GM12865 (cell line): ENCODE measurements around the gene TBXA2R.
"Not testable (repeated sequence)": the region's sequence is repeated elsewhere in the genome, so short reads cannot be mapped to it uniquely, and the experiment has no call there.

Source experiments
- DNase-seq: peaks from one replicate; pipeline ENCODE4 v3.0.0; 2010; ENCODE audit warnings: low read depth
- H3K4me3 ChIP-seq: 2 replicates; pipeline ENCODE4 v1.5.1; 2011; ENCODE audit warnings: mild to moderate bottlenecking, low read depth, low read length, control low read depth
- CTCF ChIP-seq: IDR thresholded peaks from 2 replicates; pipeline ENCODE4 v1.5.1; 2011; ENCODE audit warnings: low read length, control low read depth, low read depth, inconsistent platforms; ENCODE audit not compliant: insufficient read depth; ENCODE audit errors: missing control alignments

TBXA2R gene

GRCh38 chr19:3632739-3633558 lies 26.3 kb upstream of the TBXA2R start:
- DNase-seq = no peak
- TF ChIP-seq CTCF = no peak
- no peak overlapping the region for H3K4me3 ChIP-seq

DNA sequence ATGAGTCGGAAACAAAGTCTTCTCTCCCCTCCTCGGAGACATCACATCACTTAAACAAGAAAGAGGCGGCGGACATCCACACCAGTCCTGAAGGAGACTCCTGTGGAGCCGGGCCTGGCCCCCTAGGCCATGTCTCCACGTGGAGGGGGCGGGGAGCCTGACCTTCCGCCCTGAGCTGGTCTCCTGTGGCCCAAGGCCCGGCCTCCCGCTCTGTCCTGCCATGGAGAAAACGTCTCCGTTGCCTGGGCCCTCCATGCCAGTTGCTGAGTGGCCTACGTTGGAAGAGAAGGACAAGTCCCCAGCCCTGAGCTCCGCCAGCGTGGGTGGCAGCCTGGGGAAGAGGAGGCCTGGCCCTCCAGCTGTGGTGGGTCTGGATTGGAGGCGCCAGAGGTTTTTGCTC lies 25.4 kb upstream of the TBXA2R start:
- TF ChIP-seq CTCF = no peak
- no peak for DNase-seq
- no peak overlapping the region for H3K4me3 ChIP-seq

- TF ChIP-seq CTCF = no peak
- DNase-seq = no peak
- no peak overlapping the region for H3K4me3 ChIP-seq
Measured at GRCh38 chr19:3631053-3631861, 24.6 kb upstream of the TBXA2R start.

DNA sequence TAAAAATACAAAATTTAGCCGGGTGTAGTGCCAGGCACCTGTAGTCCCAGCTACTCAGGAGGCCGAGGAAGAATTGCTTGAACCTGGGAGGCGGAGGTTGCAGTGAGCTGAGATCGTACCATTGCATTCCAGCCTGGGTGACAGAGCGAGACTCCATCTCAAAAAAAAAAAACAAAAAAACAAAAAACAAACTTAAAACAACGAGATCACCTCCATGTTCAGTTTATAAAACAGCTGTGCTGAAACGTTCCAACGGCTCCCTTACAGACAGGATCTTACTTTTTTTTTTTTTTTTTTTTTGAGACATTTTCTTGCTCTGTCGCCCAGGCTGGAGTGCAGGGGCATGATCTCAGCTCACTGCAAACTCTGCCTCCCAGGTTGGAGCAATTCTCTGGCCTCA lies 22.1 kb upstream of the TBXA2R start:
- not testable (repeated sequence) for H3K4me3 ChIP-seq, DNase-seq

DNA sequence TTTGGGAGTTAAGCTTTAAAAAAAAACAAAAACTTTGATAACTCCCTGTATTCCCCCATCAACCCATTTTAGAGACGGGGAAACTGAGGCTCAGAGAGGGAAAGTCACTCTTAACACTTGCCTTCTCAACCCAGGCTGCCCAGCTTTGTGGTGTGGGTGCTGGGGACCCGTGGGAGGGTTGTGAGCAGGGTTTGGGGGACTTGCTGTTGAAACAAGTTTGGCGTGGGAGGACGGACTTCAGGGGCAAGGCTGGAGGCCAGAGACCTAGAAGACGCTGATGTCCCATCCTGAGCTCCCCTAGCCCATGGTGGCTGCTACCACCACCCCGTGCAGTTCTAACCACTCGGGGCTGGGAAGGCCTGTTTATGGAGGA lies 20.7 kb upstream of the TBXA2R start:
- no peak for TF ChIP-seq CTCF
- DNase-seq = no peak
- peak overlapping the region; percentile 19; the same call in 1 of the 2 replicates for H3K4me3 ChIP-seq

DNA sequence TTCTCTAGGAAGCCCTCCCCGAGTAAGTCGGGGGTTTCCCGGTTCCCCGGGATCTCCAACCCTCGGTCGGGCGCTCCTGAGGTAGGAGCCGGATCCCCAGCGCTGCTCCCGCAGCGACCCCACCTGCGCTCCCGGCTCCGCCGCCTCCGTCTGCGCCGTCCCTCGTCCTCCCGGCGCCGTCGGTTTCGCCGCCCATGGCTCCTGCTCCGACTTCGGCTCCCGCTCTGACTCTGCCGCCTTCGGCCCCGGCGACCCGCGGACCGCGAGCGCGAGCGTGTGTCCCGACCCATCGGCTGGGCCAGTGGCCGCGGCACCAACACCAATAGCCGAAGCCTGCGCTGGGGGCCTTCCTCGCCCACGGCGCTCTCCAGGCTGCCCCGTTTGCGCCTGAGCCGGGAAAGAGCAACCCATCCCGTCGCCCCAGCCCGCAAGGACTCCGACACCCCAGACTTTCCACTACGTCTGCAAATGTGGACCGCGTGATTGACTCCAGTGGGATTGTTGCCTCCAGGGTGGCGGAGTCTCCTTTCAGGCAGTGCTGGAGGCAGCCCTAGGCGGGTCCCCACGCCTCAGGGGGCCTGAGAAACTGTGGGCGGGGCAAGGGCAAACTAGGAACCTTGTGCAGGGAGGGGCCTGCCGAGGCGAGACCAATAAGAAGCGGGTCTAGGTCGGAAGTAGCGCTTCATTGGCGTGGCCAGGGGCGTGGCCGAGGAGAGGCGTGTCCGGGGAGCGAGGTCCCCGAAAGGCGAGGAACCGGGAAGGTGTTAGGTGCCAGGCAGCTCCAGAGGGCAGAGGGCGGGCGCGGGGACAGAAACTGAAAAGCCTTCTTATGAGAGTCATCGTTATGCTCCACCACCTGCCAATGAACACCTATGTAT lies 20.0 kb upstream of the TBXA2R start, which contains the start of gene CACTIN:
Gene CACTIN (minus strand): TSS at position 318 of the 878 bp plus-strand sequence. CDS start 28 bp downstream, at position 290.
- H3K4me3 ChIP-seq = peak within 1 kb of the TSS; percentile 87
- no peak for TF ChIP-seq CTCF
- DNase-seq = peak; percentile 99
